ENCODE data around the gene MAL.

The MAL gene

GRCh38 chr2:95044601-95045000 lies 19.1 kb downstream of the MAL start:
- TF ChIP-seq CTCF (conservative IDR thresholded peaks at IDR 0.05; ENCODE audit: low read length), result no peak
- H3K4me3 ChIP-seq (ENCODE audit: low read length), result no peak overlapping the region
- DNase-seq (ENCODE audit: low read depth), result no peak

- no peak for DNase-seq (ENCODE audit: low read depth)
- no peak for TF ChIP-seq CTCF (conservative IDR thresholded peaks at IDR 0.05; ENCODE audit: low read length)
- no peak overlapping the region for H3K4me3 ChIP-seq (ENCODE audit: low read length)
These were observed 21.0 kb downstream of the MAL start for GRCh38 chr2:95046371-95047112.

- no peak for TF ChIP-seq CTCF (conservative IDR thresholded peaks at IDR 0.05; ENCODE audit: low read length)
- DNase-seq (ENCODE audit: low read depth), result no peak
These were observed 22.4 kb downstream of the MAL start for GRCh38 chr2:95047629-95048510.

GRCh38 chr2:95048825-95049682 lies 23.5 kb downstream of the MAL start:
- no peak for DNase-seq (ENCODE audit: low read depth)

More at GRCh38 chr2:95047629-95048510, 22.4 kb downstream of the MAL start:
- H3K4me3 ChIP-seq (ENCODE audit: low read length), result no peak overlapping the region

GRCh38 chr2:95049683-95049955 lies 24.1 kb downstream of the MAL start:
- TF ChIP-seq CTCF (conservative IDR thresholded peaks at IDR 0.05; ENCODE audit: low read length), result no peak
- DNase-seq (ENCODE audit: low read depth), result no peak
- H3K4me3 ChIP-seq (ENCODE audit: low read length), result no peak overlapping the region

More at GRCh38 chr2:95048825-95049682, 23.5 kb downstream of the MAL start:
- TF ChIP-seq CTCF (conservative IDR thresholded peaks at IDR 0.05; ENCODE audit: low read length), result no peak
- H3K4me3 ChIP-seq (ENCODE audit: low read length), result no peak overlapping the region

GRCh38 chr2:95049961-95050360 lies 24.5 kb downstream of the MAL start:
- no peak for TF ChIP-seq CTCF (conservative IDR thresholded peaks at IDR 0.05; ENCODE audit: low read length)
- no peak for DNase-seq (ENCODE audit: low read depth)
- H3K4me3 ChIP-seq (ENCODE audit: low read length), result no peak overlapping the region
